GM12865 (cell line): ENCODE measurements around the gene KLRD1.

Source experiments
- DNase-seq: peaks from one replicate; pipeline ENCODE4 v3.0.0; 2010; ENCODE audit warnings: low read depth
- H3K4me3 ChIP-seq: 2 replicates; pipeline ENCODE4 v1.5.1; 2011; ENCODE audit warnings: mild to moderate bottlenecking, low read depth, low read length, control low read depth
- CTCF ChIP-seq: IDR thresholded peaks from 2 replicates; pipeline ENCODE4 v1.5.1; 2011; ENCODE audit warnings: low read length, control low read depth, low read depth, inconsistent platforms; ENCODE audit not compliant: insufficient read depth; ENCODE audit errors: missing control alignments

Gene KLRD1

GRCh38 chr12:10307630-10308029, at the start of gene KLRD1:
KLRD1 (plus strand) TSS chr12:10307870; CDS start chr12:10308078, 208 bp downstream.
- TF ChIP-seq CTCF, result no peak
- DNase-seq, result no peak
- H3K4me3 ChIP-seq, result no peak within 1 kb of the TSS

- no peak for DNase-seq
- no peak for TF ChIP-seq CTCF
- no peak overlapping the region for H3K4me3 ChIP-seq
Measured at GRCh38 chr12:10260927-10261326, 46.7 kb upstream of the KLRD1 start.

GRCh38 chr12:10268037-10268436, 39.6 kb upstream of the KLRD1 start:
- H3K4me3 ChIP-seq, result no peak overlapping the region
- no peak for TF ChIP-seq CTCF
- DNase-seq, result no peak

- TF ChIP-seq CTCF, result no peak
- no peak overlapping the region for H3K4me3 ChIP-seq
- DNase-seq, result no peak
Measured at GRCh38 chr12:10272467-10272866, 35.2 kb upstream of the KLRD1 start.

GRCh38 chr12:10276774-10277173, 30.9 kb upstream of the KLRD1 start:
- TF ChIP-seq CTCF, result no peak
- DNase-seq, result no peak
- no peak overlapping the region for H3K4me3 ChIP-seq

- H3K4me3 ChIP-seq, result no peak overlapping the region
- no peak for TF ChIP-seq CTCF
- no peak for DNase-seq
Measured at GRCh38 chr12:10278104-10278503, 29.6 kb upstream of the KLRD1 start.

GRCh38 chr12:10279937-10280336, 27.7 kb upstream of the KLRD1 start:
- no peak overlapping the region for H3K4me3 ChIP-seq
- DNase-seq, result no peak
- TF ChIP-seq CTCF, result no peak
